ENCODE data around the gene P2RY2.

DNA sequence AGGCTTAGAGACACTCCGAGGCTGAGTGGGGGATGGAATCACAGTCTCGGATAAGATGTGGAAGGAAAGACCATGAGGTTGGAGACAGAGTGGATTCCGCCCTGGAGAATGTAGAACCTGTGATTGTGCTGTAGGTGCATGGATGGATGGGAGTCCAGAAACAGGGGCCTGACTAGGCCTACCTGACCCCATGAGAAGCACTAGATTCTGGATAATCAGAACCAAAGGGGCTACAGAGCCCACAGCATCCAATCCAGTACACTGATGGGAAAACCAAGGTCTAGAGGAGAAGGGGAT, 43.6 kb upstream of the P2RY2 start:
- TF ChIP-seq ZNF592 (IDR thresholded peaks at IDR 0.05) (no peak), POLR2A (IDR thresholded peaks at IDR 0.05; ENCODE audit: low read depth, low read length) (no peak)

All from GM12878 (cell line).